Stimulated activated CD8-positive, alpha-beta memory T cell treated with anti-CD3 and anti-CD28 coated beads, Interleukin-15, amount 100 ng/mL, for 4 hours (primary cell): ENCODE results near the gene SPDYE16.
"Not testable (repeated sequence)": the region's sequence is repeated elsewhere in the genome, so short reads cannot be mapped to it uniquely, and the experiment has no call there.

ENCODE experiments used
- DNase-seq, 2 donors: peaks; one replicate each; pipeline ENCODE4 v3.0.0-alpha.2; 2020; ENCODE audit warnings: low read depth in 2 of 2

Gene SPDYE16

GRCh38 chr7:76543197-76543596, at the start of gene SPDYE16:
SPDYE16 (minus strand) TSS chr7:76543297; CDS start chr7:76541459, 1,838 bp downstream.
- not testable (repeated sequence) for DNase-seq

- DNase-seq, result not testable (repeated sequence)
Observed at GRCh38 chr7:76592694-76593093, 49.6 kb upstream of the SPDYE16 start.

GRCh38 chr7:76591602-76592304, 48.7 kb upstream of the SPDYE16 start:
- not testable (repeated sequence) for DNase-seq

GRCh38 chr7:76591033-76591432, 47.9 kb upstream of the SPDYE16 start:
- not testable (repeated sequence) for DNase-seq

- DNase-seq, result not testable (repeated sequence)
Observed at GRCh38 chr7:76588586-76588985, 45.5 kb upstream of the SPDYE16 start.

- DNase-seq, result not testable (repeated sequence)
Observed at GRCh38 chr7:76586585-76587315, 43.7 kb upstream of the SPDYE16 start.

GRCh38 chr7:76583636-76584281, 40.7 kb upstream of the SPDYE16 start:
- DNase-seq, result not testable (repeated sequence)

- DNase-seq, result not testable (repeated sequence)
Observed at GRCh38 chr7:76582848-76583631, 39.9 kb upstream of the SPDYE16 start.

- DNase-seq, result not testable (repeated sequence)
Observed at GRCh38 chr7:76575919-76576655, 33.0 kb upstream of the SPDYE16 start.

- not testable (repeated sequence) for DNase-seq
Observed at GRCh38 chr7:76575431-76575830, 32.3 kb upstream of the SPDYE16 start.

GRCh38 chr7:76572296-76572695, 29.2 kb upstream of the SPDYE16 start:
- not testable (repeated sequence) for DNase-seq

GRCh38 chr7:76570324-76570775, 27.3 kb upstream of the SPDYE16 start:
- DNase-seq, result not testable (repeated sequence)

- not testable (repeated sequence) for DNase-seq
Observed at GRCh38 chr7:76568742-76569141, 25.6 kb upstream of the SPDYE16 start.

- not testable (repeated sequence) for DNase-seq
Observed at GRCh38 chr7:76567753-76568152, 24.7 kb upstream of the SPDYE16 start.

- DNase-seq, result not testable (repeated sequence)
Observed at GRCh38 chr7:76567311-76567710, 24.2 kb upstream of the SPDYE16 start.

GRCh38 chr7:76565001-76565400, 21.9 kb upstream of the SPDYE16 start:
- not testable (repeated sequence) for DNase-seq

- not testable (repeated sequence) for DNase-seq
Observed at GRCh38 chr7:76561342-76561741, 18.2 kb upstream of the SPDYE16 start.

GRCh38 chr7:76560157-76560556, 17.1 kb upstream of the SPDYE16 start:
- not testable (repeated sequence) for DNase-seq

- not testable (repeated sequence) for DNase-seq
Observed at GRCh38 chr7:76559685-76560084, 16.6 kb upstream of the SPDYE16 start.

- not testable (repeated sequence) for DNase-seq
Observed at GRCh38 chr7:76551992-76552391, 8.9 kb upstream of the SPDYE16 start.

GRCh38 chr7:76549855-76550248, 6.8 kb upstream of the SPDYE16 start:
- not testable (repeated sequence) for DNase-seq
